H1 (cell line): ENCODE measurements around the gene BTNL8. TPM values are rescaled to one million over a fixed set of nuclear protein-coding genes. Genes with fewer than 3 reads are reported as not detected.

Experiments
- CTCF ChIA-PET: fragments of 300-600 bp; sonication (Branson Sonifier 250); formaldehyde crosslinking; loops from one replicate; lab custom pipeline; 2021; ENCODE audit not compliant: partially characterized antibody; lab: Charles Lee
- POLR2A ChIA-PET: fragments of 300-600 bp; sonication (Branson Sonifier 250); formaldehyde crosslinking; loops from one replicate; lab custom pipeline; 2021; ENCODE audit warnings: inconsistent platforms; ENCODE audit not compliant: partially characterized antibody; lab: Charles Lee
- DNase-seq, 2 experiments: peaks; one replicate each; pipeline versions ENCODE4 v3.0.0 to v3.0.0-alpha.2; 2010 to 2022; ENCODE audit warnings: low spot score in 2 of 2, low read depth in 1 of 2, mixed read lengths in 1 of 2
- FAIRE-seq: peaks from 2 replicates; lab custom pipeline; 2011; peaks lifted over from hg19 to GRCh38; lab: Jason Lieb, UNC
- H2AFZ ChIP-seq: 2 replicates; pipeline ENCODE4 v1.8.1; 2012; ENCODE audit warnings: low read length, inconsistent platforms
- H2AK5ac ChIP-seq: 2 replicates; pipeline ENCODE4 v1.6.1; 2013; ENCODE audit warnings: low read depth, low read length
- H2BK120ac ChIP-seq: replicated peaks from 2 replicates; pipeline ENCODE3; 2013; ENCODE audit warnings: low read depth, low read length, inconsistent platforms
- H2BK12ac ChIP-seq: 2 replicates; pipeline ENCODE4 v1.6.1; 2013; ENCODE audit warnings: low read depth, low read length
- H2BK15ac ChIP-seq: 2 replicates; pipeline ENCODE4 v1.6.1; 2013; ENCODE audit warnings: low read length
- H2BK20ac ChIP-seq: 2 replicates; pipeline ENCODE4 v1.6.1; 2013; ENCODE audit warnings: low read length
- H2BK5ac ChIP-seq: 2 replicates; pipeline ENCODE4 v1.6.1; 2013; ENCODE audit warnings: low read depth, low read length
- H3K14ac ChIP-seq: 2 replicates; pipeline ENCODE4 v1.6.1; 2013; ENCODE audit warnings: inconsistent platforms; ENCODE audit not compliant: insufficient read length
- H3K18ac ChIP-seq: 2 replicates; pipeline ENCODE4 v1.6.1; 2013; ENCODE audit warnings: low read length; ENCODE audit errors: extremely low read depth
- H3K23ac ChIP-seq: 2 replicates; pipeline ENCODE4 v1.6.1; 2013; ENCODE audit warnings: inconsistent platforms; ENCODE audit not compliant: insufficient read length
- H3K23me2 ChIP-seq: 2 replicates; pipeline ENCODE4 v1.6.1; 2013; ENCODE audit warnings: low read depth, low read length
- H3K27ac ChIP-seq: 2 replicates; pipeline ENCODE4 v1.6.1; 2011; ENCODE audit warnings: low read depth, low read length, inconsistent platforms
- H3K27me3 ChIP-seq, 4 experiments: replicated peaks in 1 of 4; 1 replicate in 1 of 4; 2 replicates in 3 of 4; pipeline versions ENCODE4 v1.6.1 to v1.8.1; 2011 to 2013; ENCODE audit warnings: low read length in 3 of 4, mild to moderate bottlenecking in 3 of 4, inconsistent platforms in 2 of 4, mixed read lengths in 2 of 4, moderate library complexity in 1 of 4; ENCODE audit not compliant: control insufficient read depth in 3 of 4, insufficient read depth in 3 of 4; ENCODE audit errors: extremely low read depth in 1 of 4
- H3K36me3 ChIP-seq, 4 experiments: 2 replicates each; pipeline versions ENCODE4 v1.6.1 to v1.8.1; 2011 to 2013; ENCODE audit warnings: mild to moderate bottlenecking in 4 of 4, low read length in 3 of 4, moderate library complexity in 2 of 4, control low read depth in 1 of 4, inconsistent platforms in 1 of 4; ENCODE audit not compliant: insufficient read depth in 4 of 4, control insufficient read depth in 2 of 4
- H3K4ac ChIP-seq: replicated peaks from 2 replicates; pipeline ENCODE3; 2013; ENCODE audit warnings: low read length, low read depth, mixed read lengths, inconsistent platforms; ENCODE audit not compliant: insufficient read length
- H3K4me1 ChIP-seq, 4 experiments: replicated peaks in 1 of 4; 1 replicate in 1 of 4; 2 replicates in 3 of 4; pipeline versions ENCODE4 v1.6.1 to v1.8.1; 2011 to 2013; ENCODE audit warnings: low read length in 3 of 4, inconsistent platforms in 2 of 4, mixed read lengths in 1 of 4; ENCODE audit not compliant: insufficient read depth in 4 of 4, control insufficient read depth in 3 of 4
- H3K4me2 ChIP-seq, 2 experiments: 2 replicates each; pipeline versions ENCODE4 v1.6.1 to v1.8.1; 2011 to 2013; ENCODE audit warnings: low read depth in 2 of 2, low read length in 2 of 2, control low read depth in 1 of 2, inconsistent platforms in 1 of 2, mild to moderate bottlenecking in 1 of 2; ENCODE audit not compliant: insufficient read depth in 1 of 2
- H3K4me3 ChIP-seq, 4 experiments: fragments of 200-600, 300-600 bp in 1 of 4; sonication (generic), shearing (Covaris generic), sonication (Bioruptor Twin) in 1 of 4; 2 replicates each; pipeline versions ENCODE4 v1.5.1 to v1.8.1; 2011 to 2016; ENCODE audit warnings: low read length in 4 of 4, low read depth in 3 of 4, control low read depth in 2 of 4, inconsistent platforms in 2 of 4, mild to moderate bottlenecking in 2 of 4, mixed read lengths in 1 of 4, moderate library complexity in 1 of 4; ENCODE audit not compliant: insufficient read depth in 2 of 4; ENCODE audit errors: extremely low read depth in 1 of 4
- H3K56ac ChIP-seq: replicated peaks from 2 replicates; pipeline ENCODE3; 2013; ENCODE audit warnings: low read depth, mild to moderate bottlenecking, mixed read lengths, low read length, inconsistent platforms; ENCODE audit not compliant: insufficient read length
- H3K79me1 ChIP-seq: 2 replicates; pipeline ENCODE4 v1.6.1; 2013; ENCODE audit warnings: low read depth, low read length, control low read depth
- H3K79me2 ChIP-seq, 2 experiments: 2 replicates each; pipeline versions ENCODE4 v1.6.1 to v1.8.1; 2012 to 2013; ENCODE audit warnings: low read length in 2 of 2, mild to moderate bottlenecking in 2 of 2, inconsistent platforms in 1 of 2; ENCODE audit not compliant: insufficient read depth in 2 of 2, control insufficient read depth in 1 of 2
- H3K9ac ChIP-seq, 4 experiments: replicated peaks in 1 of 4; 1 replicate in 1 of 4; 2 replicates in 3 of 4; pipeline versions ENCODE4 v1.6.1 to v1.8.1; 2011 to 2013; ENCODE audit warnings: low read depth in 3 of 4, low read length in 3 of 4, control low read depth in 2 of 4, mild to moderate bottlenecking in 2 of 4, moderate library complexity in 2 of 4, inconsistent platforms in 1 of 4; ENCODE audit errors: extremely low read depth in 1 of 4
- H3K9me3 ChIP-seq, 2 experiments: 2 replicates each; pipeline versions ENCODE4 v1.6.1 to v1.8.1; 2012 to 2013; ENCODE audit warnings: mild to moderate bottlenecking in 2 of 2, moderate library complexity in 2 of 2, control low read depth in 1 of 2, inconsistent platforms in 1 of 2, low read depth in 1 of 2, low read length in 1 of 2, mixed read lengths in 1 of 2; ENCODE audit not compliant: insufficient read depth in 2 of 2
- H4K20me1 ChIP-seq, 2 experiments: replicated peaks in 1 of 2; 2 replicates each; pipeline versions ENCODE3 to v1.8.1; 2011 to 2013; ENCODE audit warnings: inconsistent platforms in 2 of 2, low read length in 2 of 2, mild to moderate bottlenecking in 1 of 2; ENCODE audit not compliant: insufficient read depth in 2 of 2, control insufficient read depth in 1 of 2
- H4K5ac ChIP-seq: 2 replicates; pipeline ENCODE4 v1.6.1; 2013; ENCODE audit warnings: low read length, low read depth, mixed read lengths, inconsistent platforms; ENCODE audit not compliant: insufficient read length
- H4K8ac ChIP-seq: 2 replicates; pipeline ENCODE4 v1.8.0; 2013; ENCODE audit warnings: mild to moderate bottlenecking, moderate library complexity, low read length, inconsistent platforms; ENCODE audit not compliant: insufficient read depth; ENCODE audit errors: extremely low read depth
- H4K91ac ChIP-seq: replicated peaks from 2 replicates; pipeline ENCODE3; 2013; ENCODE audit warnings: low read length, mixed read lengths, inconsistent platforms; ENCODE audit not compliant: insufficient read length
- GTF2F1 ChIP-seq: IDR thresholded peaks from 2 replicates; pipeline ENCODE4 v1.6.1; 2012; ENCODE audit warnings: low read depth, low read length, improper control_type of control experiment, borderline replicate concordance
- POLR2AphosphoS5 ChIP-seq: IDR thresholded peaks from 2 replicates; pipeline ENCODE4 v1.6.1; 2011; ENCODE audit warnings: low read depth, low read length
- RAD21 ChIP-seq, 2 experiments: IDR thresholded peaks in 1 of 2; conservative IDR thresholded peaks in 1 of 2; 2 replicates each; pipeline ENCODE4 v1.6.1; 2011; ENCODE audit warnings: low read depth in 2 of 2, low read length in 2 of 2, improper control_type of control experiment in 1 of 2, inconsistent platforms in 1 of 2, mild to moderate bottlenecking in 1 of 2, moderate library complexity in 1 of 2
- WGBS, 2 experiments: shearing (Covaris generic) in 1 of 2; methylation state at CpG; one replicate each; pipeline versions ENCODE4 v1.1.6 to v1.1.7; 2013 to 2015; ENCODE audit warnings: low lambda C conversion rate in 2 of 2, mixed read lengths in 2 of 2, inconsistent platforms in 1 of 2, low coverage in 1 of 2, missing lambda C conversion rate in 1 of 2; ENCODE audit not compliant: insufficient replicate concordance in 2 of 2, insufficient coverage in 1 of 2, insufficient read length in 1 of 2; ENCODE audit errors: extremely low coverage in 1 of 2, missing lambda C conversion rate in 1 of 2; 5-methylcytosine and 5-hydroxymethylcytosine counted together
- polyA plus RNA-seq, 7 experiments: library from polyadenylated mRNA; depleted of rRNA in 3 of 7; stranded (reverse) in 5 of 7; unstranded in 2 of 7; fragments of >200 nt in 5 of 7; fragments of 200-250 nt in 2 of 7; gene quantifications; 1 replicate in 5 of 7; 2 replicates in 1 of 7; 4 replicates in 1 of 7; pipeline versions ENCODE4 v1.2.1 to v1.2.3, GENCODE V29; 2011 to 2013; ENCODE audit warnings: missing spikeins in 2 of 7, mixed read lengths in 2 of 7
- total RNA-seq: library from RNA; stranded (reverse); fragmentation: NEBNext Ultra II Directional; extraction: Animal tissue kit (Norgen Biotek cat#: 25700); gene quantifications from 2 replicates; pipeline ENCODE4 v1.2.1, GENCODE V29; 2021
- TF ChIP-seq, protein P1 (sequence below), 3 experiments: IDR thresholded peaks; 1 replicate in 2 of 3; 2 replicates in 1 of 3; pipeline versions ENCODE4 v1.5.1 to v1.6.1; 2011; ENCODE audit warnings: low read length in 3 of 3, mild to moderate bottlenecking in 3 of 3, inconsistent platforms in 2 of 3, low read depth in 1 of 3, moderate library complexity in 1 of 3; ENCODE audit not compliant: insufficient read depth in 1 of 3; ENCODE audit errors: control extremely low read depth in 1 of 3

The BTNL8 gene
- total and polyA plus RNA-seq, 2 of the 8 experiments (the other 6 are each of a cell fraction or from before 2014, with no cell fraction given): 0.32 to 0.48 TPM

DNA sequence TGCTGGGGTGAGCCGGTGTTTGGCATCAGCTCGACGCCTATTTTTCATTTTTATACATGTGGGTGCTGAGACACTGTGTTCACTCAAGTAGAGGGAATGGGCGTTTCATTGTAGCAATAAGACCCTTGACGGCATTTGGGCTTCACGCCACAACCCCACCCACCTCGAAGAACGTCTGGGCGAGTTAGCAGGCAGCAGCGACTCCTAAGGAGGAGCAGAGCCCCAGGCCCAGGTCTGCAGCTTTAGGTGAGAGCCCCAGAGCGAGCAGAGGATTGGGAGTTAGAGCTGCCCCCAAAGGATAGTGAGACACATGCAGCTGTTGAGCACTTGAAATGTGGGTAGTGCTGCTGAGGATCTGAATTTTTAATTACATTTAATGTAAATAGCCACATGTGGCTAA lies 36.3 kb upstream of the BTNL8 start:
- H2BK15ac ChIP-seq: no peak overlapping the region
- peak overlapping the region in 1 of 4 experiments; percentile 98; a peak in 1 of 8 replicates for H3K4me3 ChIP-seq
- FAIRE-seq: no peak
- H2BK20ac ChIP-seq: no peak overlapping the region
- H2BK12ac ChIP-seq: 0 out of 2 replicates have a peak overlapping the region, but pooled peaks have one; percentile 27
- H3K79me1 ChIP-seq: no peaks in the 10 kb centered on the region
- no peak overlapping the region for H3K56ac ChIP-seq
- no peak overlapping the region for H4K8ac ChIP-seq
- WGBS, 2 experiments: 43% methylated on average over 11 of the region's 11 CpGs; no CpG with 5 or more reads in 1 of the 2 experiments
- H3K4me1 ChIP-seq: peaks cover 0 to 8% (median 0%) of the 10 kb centered on the region in 4 experiments; a peak in 2 of 7 replicates
- H3K9ac ChIP-seq: no peak overlapping the region
- H2BK5ac ChIP-seq: no peak overlapping the region; the same call in 1 of the 2 replicates
- peaks cover 2 to 5% of the 10 kb centered on the region in 2 experiments for H4K20me1 ChIP-seq
- H3K27ac ChIP-seq: no peak overlapping the region
- H3K36me3 ChIP-seq: no peaks in the 10 kb centered on the region; a peak in 4 of 8 replicates
- no peak overlapping the region for H3K23ac ChIP-seq
- CTCF ChIA-PET: interaction anchor here (0.9 to 3.5 kb wide), 9 partner anchors 45 to 306 kb away, joined by 3 to 14 read pairs (median 3); no protein-coding TSS in a partner anchor
- H3K4me2 ChIP-seq: no peak overlapping the region; a peak in 1 of 4 replicates
- DNase-seq: peak in 1 of 2 experiments; percentile 57
- H3K9me3 ChIP-seq: no peaks in the 10 kb centered on the region
- no peak overlapping the region for H4K91ac ChIP-seq
- H3K79me2 ChIP-seq: peaks cover 0 to 19% of the 10 kb centered on the region in 2 experiments; a peak in 2 of 4 replicates
- no peak overlapping the region for H3K4ac ChIP-seq
- POLR2A ChIA-PET: interaction anchor here (1.4 to 3.5 kb wide), 3 partner anchors 31 to 76 kb away, joined by 4 to 12 read pairs (median 5); partner anchors contain the start of gene MGAT1
- peak; percentile 27 to 51; a peak in 2 of 4 replicates for TF ChIP-seq RAD21 (IDR thresholded peaks at IDR 0.05 in 1 of 2, conservative IDR thresholded peaks at IDR 0.05 in 1 of 2; ENCODE audit: low read depth in 2 of 2, low read length in 2 of 2)
- TF ChIP-seq GTF2F1: no peak
- TF ChIP-seq POLR2AphosphoS5: no peak
- TF ChIP-seq, protein P1, sequence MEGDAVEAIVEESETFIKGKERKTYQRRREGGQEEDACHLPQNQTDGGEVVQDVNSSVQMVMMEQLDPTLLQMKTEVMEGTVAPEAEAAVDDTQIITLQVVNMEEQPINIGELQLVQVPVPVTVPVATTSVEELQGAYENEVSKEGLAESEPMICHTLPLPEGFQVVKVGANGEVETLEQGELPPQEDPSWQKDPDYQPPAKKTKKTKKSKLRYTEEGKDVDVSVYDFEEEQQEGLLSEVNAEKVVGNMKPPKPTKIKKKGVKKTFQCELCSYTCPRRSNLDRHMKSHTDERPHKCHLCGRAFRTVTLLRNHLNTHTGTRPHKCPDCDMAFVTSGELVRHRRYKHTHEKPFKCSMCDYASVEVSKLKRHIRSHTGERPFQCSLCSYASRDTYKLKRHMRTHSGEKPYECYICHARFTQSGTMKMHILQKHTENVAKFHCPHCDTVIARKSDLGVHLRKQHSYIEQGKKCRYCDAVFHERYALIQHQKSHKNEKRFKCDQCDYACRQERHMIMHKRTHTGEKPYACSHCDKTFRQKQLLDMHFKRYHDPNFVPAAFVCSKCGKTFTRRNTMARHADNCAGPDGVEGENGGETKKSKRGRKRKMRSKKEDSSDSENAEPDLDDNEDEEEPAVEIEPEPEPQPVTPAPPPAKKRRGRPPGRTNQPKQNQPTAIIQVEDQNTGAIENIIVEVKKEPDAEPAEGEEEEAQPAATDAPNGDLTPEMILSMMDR (IDR thresholded peaks at IDR 0.05; ENCODE audit: control extremely low read depth in 1 of 3, insufficient read depth in 1 of 3, low read depth in 1 of 3, low read length in 3 of 3): peak in 2 of 3 experiments; percentile 28 to 38; a peak in 1 of 4 replicates
- no peak overlapping the region for H3K18ac ChIP-seq
- H2BK120ac ChIP-seq: no peak overlapping the region
- peaks cover 2% of the 10 kb centered on the region; the same call in 1 of the 2 replicates for H3K23me2 ChIP-seq
- H2AFZ ChIP-seq: no peak overlapping the region
- H3K27me3 ChIP-seq: no peaks in the 10 kb centered on the region
- H3K14ac ChIP-seq: no peak overlapping the region
- no peak overlapping the region for H2AK5ac ChIP-seq
- H4K5ac ChIP-seq: no peak overlapping the region
